GM19239 (cell line): ENCODE measurements around the gene STXBP2.
A peak's percentile ranks its signal among the peaks of the same experiment; 100 is the strongest.

Experiments
- DNase-seq: peaks from one replicate; pipeline ENCODE4 v3.0.0; 2011; ENCODE audit warnings: low spot score; ENCODE audit not compliant: insufficient read length
- FAIRE-seq: peaks from 2 replicates; lab custom pipeline; 2011; peaks lifted over from hg19 to GRCh38; lab: Jason Lieb, UNC

STXBP2 gene

DNA sequence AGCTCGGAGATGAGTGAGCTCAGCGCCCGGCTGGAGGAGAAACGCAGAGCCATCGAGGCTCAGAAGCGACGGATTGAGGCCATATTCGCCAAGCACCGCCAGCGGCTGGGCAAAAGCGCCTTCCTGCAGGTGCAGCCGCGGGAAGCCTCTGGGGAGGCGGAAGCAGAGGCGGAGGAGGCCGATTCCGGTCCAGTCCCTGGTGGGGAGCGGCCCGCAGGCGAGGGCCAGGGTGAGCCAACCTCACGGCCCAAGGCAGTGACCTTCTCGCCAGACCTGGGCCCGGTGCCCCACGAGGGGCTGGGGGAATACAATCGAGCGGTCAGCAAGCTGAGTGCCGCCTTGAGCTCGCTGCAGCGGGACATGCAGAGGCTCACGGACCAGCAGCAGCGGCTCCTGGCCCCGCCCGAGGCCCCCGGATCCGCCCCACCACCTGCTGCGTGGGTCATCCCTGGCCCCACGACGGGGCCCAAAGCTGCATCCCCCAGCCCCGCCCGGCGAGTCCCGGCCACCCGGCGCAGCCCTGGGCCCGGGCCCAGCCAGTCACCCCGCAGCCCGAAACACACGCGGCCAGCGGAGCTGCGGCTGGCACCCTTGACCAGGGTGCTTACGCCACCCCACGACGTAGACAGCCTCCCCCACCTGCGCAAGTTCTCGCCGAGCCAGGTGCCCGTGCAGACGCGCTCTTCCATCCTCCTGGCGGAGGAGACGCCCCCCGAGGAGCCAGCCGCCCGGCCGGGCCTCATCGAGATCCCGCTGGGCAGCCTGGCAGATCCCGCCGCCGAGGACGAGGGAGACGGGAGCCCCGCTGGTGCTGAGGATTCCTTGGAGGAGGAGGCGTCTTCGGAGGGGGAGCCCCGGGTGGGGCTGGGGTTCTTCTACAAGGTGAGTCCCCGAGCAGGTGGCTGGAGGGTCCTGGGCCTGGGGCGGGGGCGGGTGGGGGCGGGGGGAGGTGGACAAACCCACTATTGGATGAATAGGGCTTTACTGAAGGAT lies 24.3 kb upstream of the STXBP2 start:
- FAIRE-seq, result no peak

DNA sequence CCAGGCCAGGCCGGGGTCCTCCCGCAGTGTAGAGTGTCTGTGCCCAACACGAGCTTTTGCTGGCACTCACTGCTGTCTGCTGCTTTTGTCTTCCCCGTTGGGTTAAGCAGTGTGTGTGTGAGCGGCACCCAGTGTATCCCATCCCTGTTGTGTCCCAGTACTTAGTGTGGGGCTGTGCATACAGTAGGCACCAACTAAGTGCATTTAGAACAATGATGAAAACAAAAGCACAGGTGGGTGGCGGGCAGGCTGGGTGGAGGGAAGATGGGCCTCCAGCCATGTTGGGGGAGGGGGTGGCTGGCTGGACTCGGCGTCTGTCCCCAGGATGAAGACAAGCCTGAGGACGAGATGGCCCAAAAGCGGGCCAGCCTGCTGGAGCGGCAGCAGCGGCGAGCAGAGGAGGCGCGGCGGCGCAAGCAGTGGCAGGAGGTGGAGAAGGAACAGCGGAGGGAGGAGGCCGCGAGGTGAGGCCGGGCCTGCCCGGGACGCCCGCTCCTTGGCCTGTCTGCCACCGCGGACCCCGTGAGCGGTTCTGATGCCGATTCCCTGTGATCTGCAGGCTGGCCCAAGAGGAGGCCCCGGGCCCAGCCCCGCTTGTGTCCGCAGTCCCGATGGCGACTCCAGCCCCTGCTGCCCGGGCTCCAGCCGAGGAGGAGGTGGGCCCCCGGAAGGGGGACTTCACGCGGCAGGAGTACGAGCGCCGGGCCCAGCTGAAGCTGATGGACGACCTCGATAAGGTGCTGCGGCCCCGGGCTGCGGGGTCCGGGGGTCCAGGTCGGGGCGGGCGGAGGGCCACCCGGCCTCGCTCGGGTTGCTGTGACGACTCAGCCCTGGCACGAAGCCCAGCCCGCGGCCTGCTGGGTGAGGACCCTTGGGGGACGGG lies 21.8 kb upstream of the STXBP2 start:
- no peak for FAIRE-seq
- no peak for DNase-seq

More for the DNA sequence above, 24.3 kb upstream of the STXBP2 start:
- no peak for DNase-seq

DNA sequence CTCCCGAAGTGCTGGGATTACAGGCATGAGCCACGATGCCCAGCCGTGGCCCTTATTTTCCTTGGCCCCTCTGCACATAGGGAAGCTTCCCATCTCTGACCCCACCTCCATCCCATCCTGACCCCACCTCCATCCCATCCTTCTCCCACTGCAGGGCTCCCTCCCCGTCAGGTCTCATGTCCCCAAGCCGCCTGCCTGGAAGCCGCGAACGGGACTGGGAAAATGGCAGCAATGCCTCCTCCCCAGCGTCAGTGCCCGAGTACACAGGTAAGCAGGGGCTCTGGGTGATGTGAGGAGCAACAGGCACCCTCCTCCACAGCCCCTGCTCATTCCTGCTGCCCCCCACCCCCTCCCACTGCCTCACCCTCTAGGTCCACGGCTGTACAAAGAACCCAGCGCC lies 19.7 kb upstream of the STXBP2 start:
- DNase-seq, result no peak
- no peak for FAIRE-seq

DNA sequence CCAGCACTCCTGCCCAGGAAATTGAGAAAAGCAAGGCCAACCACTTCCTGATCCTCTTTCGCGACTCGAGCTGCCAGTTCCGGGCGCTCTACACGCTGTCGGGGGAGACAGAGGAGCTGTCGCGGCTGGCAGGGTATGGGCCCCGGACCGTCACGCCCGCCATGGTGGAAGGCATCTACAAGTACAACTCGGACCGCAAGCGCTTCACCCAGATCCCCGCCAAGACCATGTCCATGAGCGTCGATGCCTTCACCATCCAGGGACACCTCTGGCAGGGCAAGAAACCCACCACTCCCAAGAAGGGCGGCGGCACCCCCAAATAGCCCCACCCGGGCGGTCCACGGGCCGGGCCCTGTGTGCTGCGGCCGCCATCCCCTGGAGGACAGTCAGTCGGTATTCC lies 19.2 kb upstream of the STXBP2 start:
- DNase-seq (no peak), FAIRE-seq (no peak)

DNA sequence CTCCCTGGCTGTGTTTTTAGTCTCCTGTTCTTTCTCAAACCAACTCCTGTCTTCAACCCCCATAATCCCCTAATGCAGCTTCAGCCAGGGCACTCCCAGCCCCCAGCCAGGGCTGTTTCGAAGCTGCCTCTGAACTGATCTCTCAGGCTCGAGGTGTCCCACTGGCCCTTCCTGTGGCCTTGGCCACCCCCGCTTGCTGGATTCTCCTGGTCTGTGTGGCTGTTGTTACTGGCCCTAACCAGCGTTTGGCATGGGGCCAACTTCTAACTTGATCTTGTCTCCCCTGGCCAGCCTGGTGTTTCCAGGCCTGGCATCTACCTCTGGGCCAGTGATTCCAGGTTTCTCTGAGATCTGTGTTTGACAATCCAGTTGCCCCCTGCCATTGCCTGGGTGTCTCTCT lies 18.6 kb upstream of the STXBP2 start:
- DNase-seq (no peak), FAIRE-seq (no peak)

DNA sequence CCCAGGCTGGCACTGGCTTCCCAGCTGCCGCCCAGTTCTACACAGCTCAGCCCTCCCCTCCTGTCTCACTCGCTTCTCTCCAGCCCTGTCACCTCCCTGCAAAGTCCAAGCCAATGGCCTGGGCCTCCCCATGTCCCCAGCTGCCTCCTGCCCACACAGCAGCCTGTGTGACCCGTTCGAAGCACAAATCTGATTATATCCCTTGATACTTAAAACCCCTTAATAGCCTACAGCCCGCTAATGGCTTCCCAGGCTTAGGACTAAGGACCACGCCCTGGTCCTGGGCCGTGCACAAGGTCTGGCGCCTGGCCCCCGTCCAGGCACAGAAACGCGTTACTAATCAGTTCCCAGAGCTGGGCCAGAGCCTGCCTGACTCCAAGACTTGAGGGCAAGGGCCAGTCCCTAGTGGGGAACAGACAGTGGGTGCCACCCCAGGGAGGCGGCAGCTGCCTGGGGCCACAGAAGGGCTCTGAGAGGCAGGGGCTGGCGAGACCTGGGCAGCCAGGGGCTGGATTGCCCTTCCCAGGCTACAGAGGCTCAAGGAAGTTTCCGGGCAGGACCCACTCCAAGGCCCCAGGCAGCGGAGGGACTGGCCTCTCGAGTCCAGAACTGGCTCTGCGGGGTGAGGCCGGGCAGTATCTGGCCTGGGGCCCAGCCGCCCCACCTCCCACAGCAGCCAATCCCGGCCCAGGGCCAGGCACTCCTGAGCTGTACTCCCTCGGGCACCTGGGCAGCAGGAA lies 18.0 kb upstream of the STXBP2 start:
- no peak for FAIRE-seq
- no peak for DNase-seq

DNA sequence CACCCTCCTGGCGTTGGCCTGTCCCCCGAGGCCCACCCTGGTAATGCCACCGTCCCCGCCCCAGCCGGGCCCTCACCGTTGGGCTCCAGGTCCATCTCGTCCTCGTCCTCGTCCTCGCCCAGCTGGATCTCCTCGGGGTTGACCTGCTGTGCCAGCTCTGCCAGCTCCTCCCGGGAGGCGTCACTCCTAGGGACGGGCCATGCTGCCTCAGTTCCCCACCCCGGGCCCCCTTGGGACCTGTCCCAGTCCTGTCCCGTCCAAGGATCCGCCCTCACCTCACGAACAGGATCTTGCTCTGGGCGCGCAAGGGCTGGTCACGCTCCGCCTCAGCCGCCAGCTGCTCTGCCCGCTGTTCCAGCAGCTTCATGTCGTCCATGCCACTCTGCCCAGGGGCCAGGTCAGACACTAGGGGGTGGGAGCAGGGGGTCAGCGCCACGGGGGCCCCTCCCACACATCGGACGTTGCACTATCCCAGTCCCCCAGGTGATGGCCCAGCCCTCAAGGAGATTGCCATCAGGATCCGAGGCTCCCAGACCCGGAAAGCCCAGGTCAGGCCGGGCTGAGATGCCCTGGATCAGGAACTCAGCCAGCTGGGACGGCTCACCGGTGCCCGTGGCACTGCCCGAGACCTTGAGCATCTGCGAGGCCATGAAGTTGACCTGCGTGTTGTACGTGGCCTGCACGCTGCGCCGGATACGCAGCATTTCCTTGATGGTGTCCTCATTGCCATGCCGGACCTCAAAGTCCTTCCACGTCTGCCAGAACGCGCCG lies 17.1 kb upstream of the STXBP2 start:
- FAIRE-seq, result no peak
- DNase-seq, result no peak

DNA sequence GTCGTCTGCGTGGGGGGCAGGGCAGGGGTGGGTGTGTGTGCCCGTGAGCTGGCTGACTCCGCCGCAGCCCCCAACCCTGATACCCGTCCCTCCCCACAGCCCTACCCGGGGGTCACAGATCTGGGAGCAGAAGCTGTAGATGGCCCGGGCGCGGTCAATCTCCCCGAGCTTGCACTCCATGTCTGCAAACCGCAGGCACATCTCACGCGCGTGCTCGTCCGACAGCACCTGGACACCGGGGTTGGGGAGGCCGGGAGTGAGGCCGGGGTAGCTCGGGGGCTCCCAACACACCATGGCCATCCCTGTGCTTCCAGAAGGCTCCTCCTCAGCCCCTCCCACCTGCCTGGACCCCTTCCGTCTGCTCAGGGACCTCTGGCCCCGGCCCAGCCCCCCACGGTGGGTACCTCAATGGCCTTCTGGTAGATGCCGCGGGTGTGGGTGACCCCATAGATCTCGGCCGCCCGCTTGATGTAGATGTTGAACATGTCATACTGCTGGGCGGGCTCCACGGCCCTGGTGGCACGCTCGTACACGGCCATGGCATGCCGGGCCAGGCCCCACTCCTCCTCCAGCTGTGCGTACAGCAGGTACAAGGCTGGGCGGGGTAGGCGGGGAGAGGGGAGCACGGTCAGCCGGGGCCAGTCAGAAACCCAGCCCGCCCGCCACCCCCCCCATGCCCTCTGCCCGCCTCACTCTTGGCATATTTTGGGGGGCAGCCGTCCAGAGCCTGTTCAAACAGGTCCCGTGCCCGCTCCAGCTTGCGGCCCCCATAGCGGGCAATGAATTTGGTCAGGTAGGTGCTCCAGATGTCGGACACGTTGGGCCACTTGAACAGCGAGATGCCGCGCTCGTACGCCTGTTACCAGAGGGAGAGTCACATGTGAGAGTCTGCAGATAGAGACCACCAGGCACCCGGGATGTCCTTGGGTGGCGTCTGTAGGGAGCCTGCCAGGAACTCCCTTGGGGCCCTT lies 16.2 kb upstream of the STXBP2 start:
- FAIRE-seq, result no peak
- no peak for DNase-seq

DNA sequence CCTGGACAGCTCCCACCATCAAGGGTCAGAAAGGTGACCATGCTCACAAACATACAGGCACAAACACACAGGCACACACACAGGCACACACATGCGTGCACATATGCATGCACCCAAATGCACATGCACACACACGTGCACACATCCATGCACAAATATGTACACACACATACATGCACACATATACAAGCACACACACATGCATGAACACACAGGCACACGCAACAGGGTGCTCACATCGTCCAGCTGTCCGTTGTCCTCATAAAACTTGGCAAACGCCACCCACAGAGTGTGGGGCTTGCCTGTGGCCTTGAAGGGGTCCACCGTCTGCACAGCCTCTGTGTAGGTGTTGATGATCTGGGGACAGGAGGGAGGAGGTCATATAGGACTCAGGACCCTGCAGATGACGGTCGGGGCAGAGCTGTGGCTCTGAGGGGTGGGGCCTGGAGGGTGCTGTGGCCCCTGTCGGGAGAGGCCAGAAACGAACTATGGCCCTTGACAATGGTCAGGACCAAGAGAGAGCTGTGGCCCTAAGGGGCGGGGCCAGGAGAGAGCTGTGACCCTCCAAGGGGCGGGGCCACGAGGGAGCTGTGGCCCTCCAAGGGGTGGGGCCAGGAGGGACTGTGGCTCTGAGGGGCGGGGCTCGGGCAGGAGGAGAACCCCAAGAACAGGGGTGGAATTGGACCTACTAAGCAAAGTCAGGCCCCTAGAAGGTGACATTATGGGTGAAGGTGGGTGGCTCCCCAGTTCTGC lies 13.8 kb upstream of the STXBP2 start:
- FAIRE-seq (no peak), DNase-seq (no peak)

DNA sequence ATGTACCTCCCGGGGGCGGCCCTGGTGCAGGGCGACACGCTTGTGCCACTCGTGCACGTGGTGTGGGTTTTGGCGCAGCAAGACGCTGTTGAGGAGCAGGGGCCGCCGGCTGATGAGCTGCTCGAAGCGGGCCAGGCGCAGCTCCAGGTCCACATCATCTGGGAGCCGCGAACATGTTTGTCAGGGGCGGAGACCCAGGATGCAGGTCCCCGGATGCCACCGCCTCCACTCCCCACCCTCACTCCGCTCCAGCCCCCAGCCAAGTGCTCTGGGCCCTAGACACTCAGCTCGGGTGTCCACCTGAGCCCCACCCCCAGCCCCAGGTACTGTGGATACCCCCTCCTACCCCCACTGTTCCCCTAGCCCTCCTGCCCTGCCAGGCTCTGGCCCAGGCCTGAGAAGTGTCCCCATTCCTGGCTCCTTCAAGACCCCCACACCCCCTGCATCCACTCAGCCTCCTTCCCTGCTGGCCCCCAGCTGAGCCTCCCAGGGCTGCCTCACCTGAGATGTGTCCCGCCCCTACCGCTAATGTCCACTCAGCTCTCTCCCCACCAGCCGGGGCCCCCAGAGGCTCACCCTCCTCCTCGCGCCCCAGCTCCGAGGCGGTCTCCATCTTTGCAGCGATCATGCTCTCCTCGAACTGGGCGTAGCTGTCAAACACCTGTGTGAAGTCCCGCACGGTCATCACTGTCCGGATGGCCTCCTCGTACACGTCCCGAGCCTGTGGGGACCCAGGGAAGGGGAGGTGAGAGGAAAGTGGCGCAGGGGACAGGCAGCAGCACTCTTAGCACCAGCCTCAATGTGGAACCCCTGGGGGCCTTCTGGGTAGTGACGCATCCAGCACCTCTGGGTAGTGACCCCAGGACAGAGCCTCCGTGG lies 12.9 kb upstream of the STXBP2 start:
- no peak for FAIRE-seq
- no peak for DNase-seq

DNA sequence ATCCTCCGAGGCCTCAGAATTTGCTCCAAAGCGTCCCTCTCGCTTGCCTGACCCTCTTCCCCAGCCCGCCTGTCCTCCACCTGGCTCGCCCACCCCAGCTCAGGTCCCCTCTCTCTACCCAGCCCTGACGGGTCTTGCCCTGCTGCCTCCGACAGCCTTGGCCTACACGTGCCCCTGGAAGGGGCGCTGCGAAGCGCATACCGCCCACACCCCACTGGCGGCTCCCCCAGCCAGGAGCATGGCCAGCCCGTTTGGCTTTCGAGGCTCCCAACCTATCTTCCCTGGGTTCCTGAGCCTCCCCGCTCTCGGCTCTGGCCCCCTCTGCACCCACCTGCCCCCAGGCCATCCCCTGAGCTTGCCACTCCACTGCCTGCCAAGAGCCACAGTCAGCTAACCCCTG lies 12.1 kb upstream of the STXBP2 start:
- DNase-seq (no peak), FAIRE-seq (no peak)

DNA sequence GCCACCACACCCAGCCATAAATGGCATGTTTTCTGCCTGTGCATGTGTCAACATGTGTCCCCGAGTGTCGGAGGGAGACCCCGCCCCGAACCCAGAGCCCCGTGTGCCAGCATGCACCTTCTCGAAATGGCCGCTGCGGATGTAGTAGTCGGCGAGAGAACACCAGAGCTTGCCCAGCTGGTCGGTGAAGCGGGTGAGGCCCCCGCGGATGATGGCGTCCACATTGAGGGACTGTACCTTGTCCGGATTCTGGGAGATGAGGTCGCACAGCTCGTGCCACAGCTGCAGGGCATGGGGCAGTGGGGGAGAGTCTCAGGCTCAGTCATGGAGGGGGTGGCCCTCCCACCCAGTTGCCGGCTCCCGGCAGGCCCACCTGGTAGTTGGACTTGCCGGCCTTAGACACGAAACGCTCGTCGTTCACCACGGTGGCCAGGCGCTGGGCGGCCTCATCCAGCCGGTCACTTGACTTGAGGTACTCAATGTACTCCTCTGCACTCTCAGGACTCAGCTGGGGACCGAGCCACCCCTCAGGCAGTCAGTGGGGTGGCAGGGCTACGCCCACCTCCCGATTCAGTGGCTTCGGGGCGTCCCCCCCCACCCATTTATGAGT lies 11.0 kb upstream of the STXBP2 start:
- no peak for FAIRE-seq
- DNase-seq, result no peak

DNA sequence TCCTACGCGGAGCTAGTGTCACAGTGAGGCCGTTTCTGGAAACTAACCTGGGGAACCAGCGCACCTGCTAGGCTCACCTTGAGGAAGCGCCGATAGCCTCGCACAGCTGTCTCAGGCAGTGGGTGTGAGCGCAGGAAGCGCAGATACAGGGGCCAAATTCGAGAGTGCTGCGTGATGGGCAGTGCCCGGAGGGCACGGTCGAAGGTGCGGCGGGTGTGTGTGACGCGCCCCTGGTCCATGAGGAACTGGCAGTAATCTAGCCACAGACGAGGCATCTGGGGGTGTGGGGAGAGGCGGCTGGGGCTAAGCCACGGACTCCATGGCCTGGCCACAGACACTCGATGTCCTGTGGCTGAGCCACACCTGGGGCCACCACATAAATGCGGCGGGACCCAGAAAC lies 9.7 kb upstream of the STXBP2 start:
- DNase-seq (no peak), FAIRE-seq (no peak)

DNA sequence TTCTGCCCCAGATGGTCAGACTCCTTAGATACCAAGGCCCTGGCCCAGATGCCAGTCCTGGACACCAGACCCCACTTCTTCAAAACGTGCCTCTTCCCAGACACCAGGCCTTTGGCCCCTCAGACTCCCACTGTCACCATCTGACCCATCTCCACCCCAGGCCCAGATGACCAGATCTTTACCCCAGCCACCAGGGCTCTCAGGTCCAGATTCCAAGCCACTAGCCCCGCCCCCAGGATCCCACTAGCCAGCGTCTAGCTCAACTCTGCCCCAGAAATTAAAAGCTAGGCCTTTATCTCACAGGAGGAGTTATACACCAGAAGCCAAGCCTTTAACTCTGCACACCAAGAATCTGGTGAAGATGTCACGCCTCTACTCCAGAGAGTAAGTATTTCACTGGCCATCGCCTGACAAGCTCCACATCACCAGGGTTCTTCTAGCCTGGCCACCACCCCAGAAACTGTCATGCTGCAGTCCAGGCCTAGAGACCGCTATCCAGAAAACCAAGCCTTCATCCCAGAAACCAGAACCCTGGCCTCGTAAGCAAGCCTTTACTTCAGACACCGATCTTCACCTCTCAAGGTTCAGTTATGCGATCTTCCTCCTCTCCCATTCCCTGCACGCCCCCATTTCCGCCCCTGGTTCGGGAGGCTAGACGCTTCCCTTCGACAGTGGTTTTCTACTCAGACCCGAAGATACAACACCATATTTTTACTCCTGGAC lies 8.2 kb upstream of the STXBP2 start:
- FAIRE-seq, result peak; percentile 75

DNA sequence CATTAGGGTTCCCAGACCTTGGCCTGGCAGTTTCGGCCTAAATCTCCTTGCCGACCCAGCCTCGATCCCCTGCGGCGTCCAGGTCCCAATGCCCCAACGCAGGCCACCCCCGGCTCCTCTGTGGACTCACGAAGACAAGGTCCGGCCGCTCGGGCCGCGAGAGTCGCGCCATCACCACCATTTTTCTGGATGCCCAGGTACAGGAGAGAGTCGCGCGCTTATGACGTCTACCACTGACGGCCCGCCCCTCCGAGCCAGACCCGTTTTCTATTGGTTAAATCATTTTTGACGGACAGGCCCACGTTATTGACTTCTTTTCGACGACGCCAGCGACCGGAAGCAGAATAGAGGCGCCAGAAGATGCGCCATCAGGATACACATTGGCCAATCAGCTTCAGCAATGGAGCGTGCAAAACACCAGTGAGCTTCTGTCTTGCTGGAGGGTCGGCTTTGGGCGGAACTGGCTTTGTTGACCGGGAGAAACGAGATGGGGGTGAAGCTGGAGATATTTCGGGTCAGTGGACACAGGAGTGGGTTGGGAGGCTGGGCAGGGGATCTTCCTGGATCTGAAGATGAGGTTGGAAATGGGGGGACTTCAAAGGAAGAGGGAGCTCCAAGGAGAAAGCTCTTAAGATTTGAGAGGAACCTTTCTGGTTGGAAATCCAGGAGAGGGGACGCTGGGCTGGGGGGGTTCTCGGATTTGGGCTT lies 7.4 kb upstream of the STXBP2 start, which contains the start of the genes PET100 and XAB2:
Gene PET100 (plus strand): TSS at position 447 of the 708 bp plus-strand sequence. CDS start 41 bp downstream, at position 488.
Gene XAB2 (minus strand): TSS at position 199 of the 708 bp plus-strand sequence. CDS start 18 bp downstream, at position 181.
- DNase-seq, result peak; percentile 99
- peak; percentile 100 for FAIRE-seq

More for the DNA sequence above, 8.2 kb upstream of the STXBP2 start:
- DNase-seq, result no peak
